ENCODE measurements around the gene BBS9.
"Not testable (repeated sequence)": the region's sequence is repeated elsewhere in the genome, so short reads cannot be mapped to it uniquely, and the experiment has no call there.

Gene BBS9

GRCh38 chr7:33298848-33299247, 169.5 kb downstream of the BBS9 start:
- Histone ChIP-seq H3K36me3 (ENCODE audit: control insufficient read depth, insufficient read depth, low read length) (no peaks in the 10 kb centered on the region), H3K4me1 (ENCODE audit: control insufficient read depth, insufficient read depth, low read length) (no peaks in the 10 kb centered on the region), H3K9me3 (ENCODE audit: control insufficient read depth, insufficient read depth, low read length) (no peaks in the 10 kb centered on the region), H3K9ac (ENCODE audit: low read depth, low read length) (no peak overlapping the region), H3K4me3 (ENCODE audit: low read depth, low read length) (no peak overlapping the region), H3K27me3 (ENCODE audit: control insufficient read depth, insufficient read depth, low read length) (no peaks in the 10 kb centered on the region)

GRCh38 chr7:33299425-33299824, 170.1 kb downstream of the BBS9 start:
- H3K9me3 ChIP-seq (ENCODE audit: control insufficient read depth, insufficient read depth, low read length), result no peaks in the 10 kb centered on the region
- H3K4me1 ChIP-seq (ENCODE audit: control insufficient read depth, insufficient read depth, low read length), result no peaks in the 10 kb centered on the region
- no peaks in the 10 kb centered on the region for H3K27me3 ChIP-seq (ENCODE audit: control insufficient read depth, insufficient read depth, low read length)
- no peaks in the 10 kb centered on the region for H3K36me3 ChIP-seq (ENCODE audit: control insufficient read depth, insufficient read depth, low read length)
- H3K4me3 ChIP-seq (ENCODE audit: low read depth, low read length), result no peak overlapping the region
- no peak overlapping the region for H3K9ac ChIP-seq (ENCODE audit: low read depth, low read length)

GRCh38 chr7:33300131-33300530, 170.8 kb downstream of the BBS9 start:
- Histone ChIP-seq H3K4me1 (ENCODE audit: control insufficient read depth, insufficient read depth, low read length) (no peaks in the 10 kb centered on the region), H3K36me3 (ENCODE audit: control insufficient read depth, insufficient read depth, low read length) (no peaks in the 10 kb centered on the region), H3K27me3 (ENCODE audit: control insufficient read depth, insufficient read depth, low read length) (no peaks in the 10 kb centered on the region), H3K9ac (ENCODE audit: low read depth, low read length) (no peak overlapping the region), H3K9me3 (ENCODE audit: control insufficient read depth, insufficient read depth, low read length) (no peaks in the 10 kb centered on the region), H3K4me3 (ENCODE audit: low read depth, low read length) (no peak overlapping the region)

GRCh38 chr7:33300742-33301141, 171.4 kb downstream of the BBS9 start:
- Histone ChIP-seq H3K9me3 (ENCODE audit: control insufficient read depth, insufficient read depth, low read length) (no peaks in the 10 kb centered on the region), H3K4me3 (ENCODE audit: low read depth, low read length) (no peak overlapping the region), H3K4me1 (ENCODE audit: control insufficient read depth, insufficient read depth, low read length) (no peaks in the 10 kb centered on the region), H3K27me3 (ENCODE audit: control insufficient read depth, insufficient read depth, low read length) (no peaks in the 10 kb centered on the region), H3K9ac (ENCODE audit: low read depth, low read length) (no peak overlapping the region), H3K36me3 (ENCODE audit: control insufficient read depth, insufficient read depth, low read length) (no peaks in the 10 kb centered on the region)

GRCh38 chr7:33303978-33304557, 174.7 kb downstream of the BBS9 start:
- not testable (repeated sequence) for H3K27me3 ChIP-seq (ENCODE audit: control insufficient read depth, insufficient read depth, low read length); H3K9ac ChIP-seq (ENCODE audit: low read depth, low read length); H3K36me3 ChIP-seq (ENCODE audit: control insufficient read depth, insufficient read depth, low read length); H3K4me1 ChIP-seq (ENCODE audit: control insufficient read depth, insufficient read depth, low read length); H3K9me3 ChIP-seq (ENCODE audit: control insufficient read depth, insufficient read depth, low read length); H3K4me3 ChIP-seq (ENCODE audit: low read depth, low read length)

- H3K9ac ChIP-seq (ENCODE audit: low read depth, low read length), result no peak overlapping the region
- no peak overlapping the region for H3K4me3 ChIP-seq (ENCODE audit: low read depth, low read length)
- no peaks in the 10 kb centered on the region for H3K36me3 ChIP-seq (ENCODE audit: control insufficient read depth, insufficient read depth, low read length)
- no peaks in the 10 kb centered on the region for H3K9me3 ChIP-seq (ENCODE audit: control insufficient read depth, insufficient read depth, low read length)
- no peaks in the 10 kb centered on the region for H3K27me3 ChIP-seq (ENCODE audit: control insufficient read depth, insufficient read depth, low read length)
- H3K4me1 ChIP-seq (ENCODE audit: control insufficient read depth, insufficient read depth, low read length), result no peaks in the 10 kb centered on the region
These were observed 177.8 kb downstream of the BBS9 start for GRCh38 chr7:33307205-33307604.

- H3K9me3 ChIP-seq (ENCODE audit: control insufficient read depth, insufficient read depth, low read length), result no peaks in the 10 kb centered on the region
- no peaks in the 10 kb centered on the region for H3K27me3 ChIP-seq (ENCODE audit: control insufficient read depth, insufficient read depth, low read length)
- no peaks in the 10 kb centered on the region for H3K4me1 ChIP-seq (ENCODE audit: control insufficient read depth, insufficient read depth, low read length)
- H3K4me3 ChIP-seq (ENCODE audit: low read depth, low read length), result no peak overlapping the region
- no peak overlapping the region for H3K9ac ChIP-seq (ENCODE audit: low read depth, low read length)
- no peaks in the 10 kb centered on the region for H3K36me3 ChIP-seq (ENCODE audit: control insufficient read depth, insufficient read depth, low read length)
These were observed 181.2 kb downstream of the BBS9 start for GRCh38 chr7:33310546-33310945.

GRCh38 chr7:33325754-33326484, 196.6 kb downstream of the BBS9 start:
- H3K9me3 ChIP-seq (ENCODE audit: control insufficient read depth, insufficient read depth, low read length), result no peaks in the 10 kb centered on the region
- H3K4me1 ChIP-seq (ENCODE audit: control insufficient read depth, insufficient read depth, low read length), result no peaks in the 10 kb centered on the region
- no peaks in the 10 kb centered on the region for H3K36me3 ChIP-seq (ENCODE audit: control insufficient read depth, insufficient read depth, low read length)
- no peaks in the 10 kb centered on the region for H3K27me3 ChIP-seq (ENCODE audit: control insufficient read depth, insufficient read depth, low read length)
- H3K9ac ChIP-seq (ENCODE audit: low read depth, low read length), result no peak overlapping the region
- H3K4me3 ChIP-seq (ENCODE audit: low read depth, low read length), result no peak overlapping the region

- no peaks in the 10 kb centered on the region for H3K36me3 ChIP-seq (ENCODE audit: control insufficient read depth, insufficient read depth, low read length)
- H3K4me1 ChIP-seq (ENCODE audit: control insufficient read depth, insufficient read depth, low read length), result no peaks in the 10 kb centered on the region
- H3K9me3 ChIP-seq (ENCODE audit: control insufficient read depth, insufficient read depth, low read length), result no peaks in the 10 kb centered on the region
- H3K4me3 ChIP-seq (ENCODE audit: low read depth, low read length), result no peak overlapping the region
- H3K27me3 ChIP-seq (ENCODE audit: control insufficient read depth, insufficient read depth, low read length), result no peaks in the 10 kb centered on the region
- no peak overlapping the region for H3K9ac ChIP-seq (ENCODE audit: low read depth, low read length)
These were observed 197.1 kb downstream of the BBS9 start for GRCh38 chr7:33326485-33326848.

- Histone ChIP-seq H3K4me1 (ENCODE audit: control insufficient read depth, insufficient read depth, low read length) (no peaks in the 10 kb centered on the region), H3K4me3 (ENCODE audit: low read depth, low read length) (no peak overlapping the region), H3K27me3 (ENCODE audit: control insufficient read depth, insufficient read depth, low read length) (no peaks in the 10 kb centered on the region), H3K9me3 (ENCODE audit: control insufficient read depth, insufficient read depth, low read length) (no peaks in the 10 kb centered on the region), H3K36me3 (ENCODE audit: control insufficient read depth, insufficient read depth, low read length) (no peaks in the 10 kb centered on the region), H3K9ac (ENCODE audit: low read depth, low read length) (no peak overlapping the region)
These were observed 198.1 kb downstream of the BBS9 start for GRCh38 chr7:33327427-33327826.

GRCh38 chr7:33334349-33334748, 205.0 kb downstream of the BBS9 start:
- Histone ChIP-seq H3K9ac (ENCODE audit: low read depth, low read length) (no peak overlapping the region), H3K4me3 (ENCODE audit: low read depth, low read length) (no peak overlapping the region), H3K27me3 (ENCODE audit: control insufficient read depth, insufficient read depth, low read length) (no peaks in the 10 kb centered on the region), H3K4me1 (ENCODE audit: control insufficient read depth, insufficient read depth, low read length) (no peaks in the 10 kb centered on the region), H3K9me3 (ENCODE audit: control insufficient read depth, insufficient read depth, low read length) (no peaks in the 10 kb centered on the region), H3K36me3 (ENCODE audit: control insufficient read depth, insufficient read depth, low read length) (no peaks in the 10 kb centered on the region)

GRCh38 chr7:33336820-33337219, 207.5 kb downstream of the BBS9 start:
- H3K4me3 ChIP-seq (ENCODE audit: low read depth, low read length), result no peak overlapping the region
- H3K4me1 ChIP-seq (ENCODE audit: control insufficient read depth, insufficient read depth, low read length), result no peaks in the 10 kb centered on the region
- no peaks in the 10 kb centered on the region for H3K27me3 ChIP-seq (ENCODE audit: control insufficient read depth, insufficient read depth, low read length)
- no peaks in the 10 kb centered on the region for H3K36me3 ChIP-seq (ENCODE audit: control insufficient read depth, insufficient read depth, low read length)
- H3K9ac ChIP-seq (ENCODE audit: low read depth, low read length), result no peak overlapping the region
- H3K9me3 ChIP-seq (ENCODE audit: control insufficient read depth, insufficient read depth, low read length), result no peaks in the 10 kb centered on the region

Data from iPS-15b (cell line).